Breast epithelium (tissue), 3 donors: ENCODE data around the gene TMEM231.
"Not testable (repeated sequence)": the region's sequence is repeated elsewhere in the genome, so short reads cannot be mapped to it uniquely, and the experiment has no call there.

Source experiments
- POLR2A ChIP-seq: fragments of 450-650 bp; IDR thresholded peaks from one replicate; pipeline ENCODE4 v1.6.1; 2016; ENCODE audit warnings: antibody characterized with exemption, mild to moderate bottlenecking, moderate library complexity
- POLR2AphosphoS5 ChIP-seq, 3 donors: sonication (generic); formaldehyde crosslinking; IDR thresholded peaks; one replicate each; pipeline ENCODE4 v1.6.1; 2017; ENCODE audit warnings: antibody characterized with exemption in 3 of 3
- TF ChIP-seq, protein P1 (sequence below), 3 donors: fragments of 450-650 bp; IDR thresholded peaks; one replicate each; pipeline ENCODE4 v1.5.1; 2016 to 2017; ENCODE audit warnings: antibody characterized with exemption in 3 of 3, mild to moderate bottlenecking in 3 of 3, moderate library complexity in 3 of 3

DNA sequence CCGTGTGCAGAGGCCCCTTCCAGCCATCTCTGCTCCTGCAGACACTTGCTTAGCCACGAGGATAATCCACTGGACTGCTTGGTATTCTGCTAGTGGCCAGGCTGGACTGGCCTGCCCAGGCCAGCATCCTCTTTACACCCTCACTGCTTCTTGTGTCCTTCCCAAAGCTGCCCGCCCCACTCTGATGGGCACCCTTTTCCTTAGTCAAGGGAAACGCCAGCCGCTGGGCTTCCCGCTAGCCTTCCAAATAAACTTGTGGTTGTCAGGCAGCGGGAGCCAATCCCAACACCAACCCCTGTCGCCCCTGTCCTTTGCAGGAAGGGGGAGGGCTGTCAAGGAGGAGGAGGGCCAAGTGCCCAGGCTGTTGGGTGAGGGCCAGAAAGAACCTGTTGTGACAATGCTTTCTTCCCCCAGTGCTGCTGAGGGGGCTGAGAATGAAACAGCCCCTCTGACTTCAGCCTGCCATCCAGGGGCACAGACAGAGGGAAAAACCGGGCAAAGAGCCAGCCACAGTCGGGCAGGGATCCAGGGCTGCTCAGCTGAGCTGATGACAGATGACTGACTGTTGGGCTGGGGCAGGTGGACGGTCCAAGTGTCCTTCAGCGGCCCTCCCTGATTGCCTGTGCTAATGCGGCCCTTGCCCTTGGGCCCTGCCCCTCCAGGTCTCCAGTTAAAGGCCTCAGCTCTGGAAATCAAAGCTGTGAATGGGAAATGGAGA, 57.3 kb downstream of the TMEM231 start:
- TF ChIP-seq POLR2AphosphoS5 (IDR thresholded peaks at IDR 0.05); POLR2A: not testable (repeated sequence)
- TF ChIP-seq, protein P1, sequence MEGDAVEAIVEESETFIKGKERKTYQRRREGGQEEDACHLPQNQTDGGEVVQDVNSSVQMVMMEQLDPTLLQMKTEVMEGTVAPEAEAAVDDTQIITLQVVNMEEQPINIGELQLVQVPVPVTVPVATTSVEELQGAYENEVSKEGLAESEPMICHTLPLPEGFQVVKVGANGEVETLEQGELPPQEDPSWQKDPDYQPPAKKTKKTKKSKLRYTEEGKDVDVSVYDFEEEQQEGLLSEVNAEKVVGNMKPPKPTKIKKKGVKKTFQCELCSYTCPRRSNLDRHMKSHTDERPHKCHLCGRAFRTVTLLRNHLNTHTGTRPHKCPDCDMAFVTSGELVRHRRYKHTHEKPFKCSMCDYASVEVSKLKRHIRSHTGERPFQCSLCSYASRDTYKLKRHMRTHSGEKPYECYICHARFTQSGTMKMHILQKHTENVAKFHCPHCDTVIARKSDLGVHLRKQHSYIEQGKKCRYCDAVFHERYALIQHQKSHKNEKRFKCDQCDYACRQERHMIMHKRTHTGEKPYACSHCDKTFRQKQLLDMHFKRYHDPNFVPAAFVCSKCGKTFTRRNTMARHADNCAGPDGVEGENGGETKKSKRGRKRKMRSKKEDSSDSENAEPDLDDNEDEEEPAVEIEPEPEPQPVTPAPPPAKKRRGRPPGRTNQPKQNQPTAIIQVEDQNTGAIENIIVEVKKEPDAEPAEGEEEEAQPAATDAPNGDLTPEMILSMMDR (IDR thresholded peaks at IDR 0.05) = not testable (repeated sequence)
